ENCODE measurements around the gene OPA1. TPM values are rescaled to one million over a fixed set of nuclear protein-coding genes. Genes with fewer than 3 reads are reported as not detected.

OPA1 gene
- total RNA-seq, 1 donor from 2014 or later, result 67.2 TPM

DNA sequence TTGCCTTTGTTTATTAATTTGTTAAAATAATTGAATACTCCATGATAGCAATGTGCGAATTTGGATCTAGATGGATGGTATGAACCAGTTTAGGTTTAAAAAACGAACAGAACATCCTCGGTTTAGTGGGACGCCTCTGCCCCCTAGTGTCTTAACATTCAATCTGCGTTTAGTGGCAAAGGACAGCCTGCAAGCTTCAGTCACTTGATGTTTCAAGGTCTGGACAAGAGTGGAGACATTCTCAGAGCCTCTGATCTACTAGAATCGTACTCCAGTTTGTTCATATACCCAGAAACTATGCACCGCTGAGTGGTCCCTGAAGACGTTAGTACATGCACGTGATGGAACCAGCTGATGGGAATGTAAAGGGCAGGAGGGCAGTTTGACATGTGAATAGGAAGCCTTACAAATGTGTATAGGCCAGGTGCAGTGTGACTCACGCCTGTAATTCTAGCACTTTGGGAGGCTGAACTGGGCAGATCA lies 20.5 kb upstream of the OPA1 start:
- TF ChIP-seq CTCF (IDR thresholded peaks at IDR 0.05; ENCODE audit: unreplicated experiment), result peak; percentile 75

GRCh38 chr3:193573403-193574191 lies 19.4 kb upstream of the OPA1 start:
- no peak for TF ChIP-seq CTCF (IDR thresholded peaks at IDR 0.05; ENCODE audit: unreplicated experiment)
- Mint-ChIP-seq H3K4me3 (ENCODE audit: unreplicated experiment) (no peak overlapping the region), H3K27me3 (ENCODE audit: unreplicated experiment) (no peaks in the 10 kb centered on the region), H3K27ac (ENCODE audit: unreplicated experiment) (no peak overlapping the region), H3K9me3 (ENCODE audit: unreplicated experiment) (no peaks in the 10 kb centered on the region), H3K36me3 (ENCODE audit: low read depth, unreplicated experiment) (no peaks in the 10 kb centered on the region), H3K4me1 (ENCODE audit: unreplicated experiment) (no peaks in the 10 kb centered on the region)
- no peak for DNase-seq (ENCODE audit: low spot score)

More for the DNA sequence above, 20.5 kb upstream of the OPA1 start:
- Mint-ChIP-seq H3K36me3 (ENCODE audit: low read depth, unreplicated experiment) (no peaks in the 10 kb centered on the region), H3K27me3 (ENCODE audit: unreplicated experiment) (no peaks in the 10 kb centered on the region), H3K9me3 (ENCODE audit: unreplicated experiment) (no peaks in the 10 kb centered on the region), H3K27ac (ENCODE audit: unreplicated experiment) (no peak overlapping the region), H3K4me1 (ENCODE audit: unreplicated experiment) (peaks cover 2% of the 10 kb centered on the region), H3K4me3 (ENCODE audit: unreplicated experiment) (no peak overlapping the region)
- DNase-seq (ENCODE audit: low spot score), result peak; percentile 66

GRCh38 chr3:193574488-193575070 lies 18.4 kb upstream of the OPA1 start:
- Mint-ChIP-seq H3K27ac (ENCODE audit: unreplicated experiment) (no peak overlapping the region), H3K36me3 (ENCODE audit: low read depth, unreplicated experiment) (no peaks in the 10 kb centered on the region), H3K27me3 (ENCODE audit: unreplicated experiment) (no peaks in the 10 kb centered on the region), H3K4me1 (ENCODE audit: unreplicated experiment) (no peaks in the 10 kb centered on the region), H3K4me3 (ENCODE audit: unreplicated experiment) (no peak overlapping the region), H3K9me3 (ENCODE audit: unreplicated experiment) (no peaks in the 10 kb centered on the region)
- no peak for DNase-seq (ENCODE audit: low spot score)
- no peak for TF ChIP-seq CTCF (IDR thresholded peaks at IDR 0.05; ENCODE audit: unreplicated experiment)

GRCh38 chr3:193585530-193585929 lies 7.5 kb upstream of the OPA1 start:
- Mint-ChIP-seq H3K36me3 (ENCODE audit: low read depth, unreplicated experiment) (no peaks in the 10 kb centered on the region), H3K4me1 (ENCODE audit: unreplicated experiment) (no peaks in the 10 kb centered on the region), H3K27me3 (ENCODE audit: unreplicated experiment) (no peaks in the 10 kb centered on the region), H3K27ac (ENCODE audit: unreplicated experiment) (no peak overlapping the region), H3K9me3 (ENCODE audit: unreplicated experiment) (no peaks in the 10 kb centered on the region), H3K4me3 (ENCODE audit: unreplicated experiment) (no peak overlapping the region)
- no peak for DNase-seq (ENCODE audit: low spot score)
- no peak for TF ChIP-seq CTCF (IDR thresholded peaks at IDR 0.05; ENCODE audit: unreplicated experiment)

GRCh38 chr3:193586526-193586925 lies 6.5 kb upstream of the OPA1 start:
- TF ChIP-seq CTCF (IDR thresholded peaks at IDR 0.05; ENCODE audit: unreplicated experiment), result no peak
- H3K36me3 Mint-ChIP-seq (ENCODE audit: low read depth, unreplicated experiment), result no peaks in the 10 kb centered on the region
- DNase-seq (ENCODE audit: low spot score), result no peak
- no peaks in the 10 kb centered on the region for H3K27me3 Mint-ChIP-seq (ENCODE audit: unreplicated experiment)
- no peak overlapping the region for H3K27ac Mint-ChIP-seq (ENCODE audit: unreplicated experiment)
- no peak overlapping the region for H3K4me3 Mint-ChIP-seq (ENCODE audit: unreplicated experiment)
- no peaks in the 10 kb centered on the region for H3K4me1 Mint-ChIP-seq (ENCODE audit: unreplicated experiment)
- H3K9me3 Mint-ChIP-seq (ENCODE audit: unreplicated experiment), result no peaks in the 10 kb centered on the region
